NCI-H82 treated with DMSO at 0.1 percent for 48 hours (cell line): ENCODE data around the gene EYA4.

ENCODE experiments used
- DNase-seq: peaks from one replicate; lab custom pipeline; 2025; ENCODE audit not compliant: unreplicated experiment; lab: John Stamatoyannopoulos, UW

The EYA4 gene

GRCh38 chr6:133241086-133241900 lies at the start of gene EYA4:
EYA4 (plus strand) TSS chr6:133241357; CDS start chr6:133274781, 33,424 bp downstream.
- no peak for DNase-seq

- no peak for DNase-seq
These were observed 47.8 kb upstream of the EYA4 start for GRCh38 chr6:133193396-133193795.

- no peak for DNase-seq
These were observed 42.4 kb upstream of the EYA4 start for GRCh38 chr6:133198725-133199124.

DNA sequence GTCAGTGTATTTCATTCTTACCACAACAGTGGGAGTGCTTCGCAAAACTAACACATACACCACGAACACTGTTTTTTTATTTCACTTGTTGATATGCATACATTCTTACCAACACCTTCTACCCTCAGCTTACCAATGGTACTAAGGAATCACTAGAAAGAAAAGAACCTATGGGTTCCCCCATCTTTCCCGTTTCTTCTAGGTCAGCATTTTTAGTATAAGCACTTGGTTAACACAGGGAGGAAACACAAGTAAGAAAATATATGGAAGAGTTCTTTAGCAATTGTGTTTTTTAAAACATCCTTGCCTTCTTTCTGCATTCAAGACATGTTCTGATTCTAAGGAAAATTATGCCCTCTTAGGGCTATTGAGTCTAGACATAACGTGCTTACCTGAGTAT lies 39.9 kb upstream of the EYA4 start:
- DNase-seq, result no peak

DNA sequence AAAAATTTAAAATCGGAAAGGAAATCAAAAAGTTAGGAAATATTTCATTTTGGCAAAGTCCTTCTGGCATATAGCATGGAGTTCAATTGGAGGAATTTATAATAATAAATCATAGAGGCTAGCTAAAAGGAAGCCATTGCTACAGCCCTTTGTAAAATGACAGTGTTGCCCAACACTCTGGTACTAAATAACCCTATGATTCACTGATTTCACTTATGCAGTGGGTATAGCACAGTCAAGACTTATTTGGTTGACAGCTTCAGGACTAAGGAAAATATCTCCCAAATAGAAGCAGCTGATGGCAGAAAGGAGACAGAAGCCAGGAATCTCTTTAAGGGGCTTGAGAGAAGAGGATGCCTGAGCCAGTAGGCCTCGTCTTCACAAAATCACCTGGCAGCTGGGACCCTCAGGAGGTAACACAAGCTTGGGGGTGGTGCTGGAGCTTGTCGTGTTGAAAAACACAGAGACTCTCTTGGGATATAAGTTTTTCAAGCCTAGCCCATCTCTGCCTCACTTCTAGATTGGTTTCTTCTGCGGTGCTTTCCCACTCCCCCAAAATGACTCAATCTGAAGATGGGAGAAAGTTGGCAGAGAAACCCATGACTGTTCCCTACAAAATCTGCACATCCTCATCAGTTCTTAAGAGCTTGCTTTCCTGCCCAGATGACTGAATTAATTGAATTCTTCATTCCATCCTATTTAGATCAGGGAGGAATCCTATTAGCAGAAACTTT lies 38.4 kb upstream of the EYA4 start:
- DNase-seq, result no peak

DNA sequence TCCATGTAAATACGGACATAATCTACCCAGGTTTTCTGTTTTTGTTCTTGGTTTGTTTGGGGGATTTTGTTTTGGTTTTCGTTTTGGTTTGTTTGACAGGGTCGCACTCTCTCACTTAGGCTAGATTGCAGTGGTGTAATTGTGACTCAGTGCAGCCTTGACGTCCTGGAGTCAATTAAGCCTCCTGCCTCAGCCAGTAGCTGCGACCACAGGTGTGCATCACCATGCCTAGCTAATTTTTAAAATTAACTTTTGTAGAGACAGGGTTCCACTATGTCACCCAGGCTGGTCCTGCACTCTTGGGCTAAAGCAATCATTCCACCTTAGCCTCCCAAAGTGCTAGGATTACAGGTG lies 37.8 kb upstream of the EYA4 start:
- no peak for DNase-seq

- DNase-seq, result no peak
These were observed 35.9 kb upstream of the EYA4 start for GRCh38 chr6:133205304-133205703.

- DNase-seq, result no peak
These were observed 34.2 kb upstream of the EYA4 start for GRCh38 chr6:133206942-133207341.

DNA sequence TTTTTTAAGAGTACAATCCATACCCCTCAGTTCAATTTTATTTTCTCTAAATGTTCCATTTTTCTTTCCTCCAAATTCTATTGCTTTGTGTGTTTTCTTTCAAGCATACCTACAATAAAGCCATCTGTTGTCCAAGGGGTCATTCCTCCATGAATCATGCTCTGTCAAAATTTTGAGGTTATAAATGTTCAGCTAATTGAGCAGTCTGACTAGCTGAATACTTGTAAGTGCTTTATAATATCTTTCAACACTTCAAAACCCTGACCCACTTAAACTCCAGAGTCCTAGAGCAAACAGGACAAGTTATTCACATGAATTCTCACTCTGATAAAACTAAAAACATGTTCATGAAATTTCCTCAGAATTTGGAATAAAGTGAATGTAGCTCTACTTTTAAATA lies 33.4 kb upstream of the EYA4 start:
- DNase-seq, result no peak

GRCh38 chr6:133208183-133208755 lies 32.9 kb upstream of the EYA4 start:
- DNase-seq, result no peak

DNA sequence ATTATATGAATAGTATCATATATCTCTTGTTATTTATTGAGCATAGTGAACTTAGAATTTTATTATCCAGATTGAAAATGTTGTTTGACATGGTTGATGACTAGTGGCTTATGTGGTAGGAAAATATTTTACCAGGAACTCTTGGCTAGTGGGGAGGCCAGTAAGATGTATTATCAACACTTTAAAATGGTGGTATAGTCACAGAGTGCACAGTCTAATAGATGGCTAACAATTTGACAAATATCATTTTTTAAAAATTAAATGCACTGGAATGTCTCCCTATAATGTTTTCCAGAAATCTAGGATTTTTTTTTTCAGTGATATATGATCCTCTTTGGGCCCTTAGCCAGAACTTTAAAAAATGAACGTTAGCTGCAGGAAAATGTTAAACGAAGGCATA lies 26.9 kb upstream of the EYA4 start:
- DNase-seq, result no peak

GRCh38 chr6:133218852-133219251 lies 22.3 kb upstream of the EYA4 start:
- DNase-seq, result no peak

DNA sequence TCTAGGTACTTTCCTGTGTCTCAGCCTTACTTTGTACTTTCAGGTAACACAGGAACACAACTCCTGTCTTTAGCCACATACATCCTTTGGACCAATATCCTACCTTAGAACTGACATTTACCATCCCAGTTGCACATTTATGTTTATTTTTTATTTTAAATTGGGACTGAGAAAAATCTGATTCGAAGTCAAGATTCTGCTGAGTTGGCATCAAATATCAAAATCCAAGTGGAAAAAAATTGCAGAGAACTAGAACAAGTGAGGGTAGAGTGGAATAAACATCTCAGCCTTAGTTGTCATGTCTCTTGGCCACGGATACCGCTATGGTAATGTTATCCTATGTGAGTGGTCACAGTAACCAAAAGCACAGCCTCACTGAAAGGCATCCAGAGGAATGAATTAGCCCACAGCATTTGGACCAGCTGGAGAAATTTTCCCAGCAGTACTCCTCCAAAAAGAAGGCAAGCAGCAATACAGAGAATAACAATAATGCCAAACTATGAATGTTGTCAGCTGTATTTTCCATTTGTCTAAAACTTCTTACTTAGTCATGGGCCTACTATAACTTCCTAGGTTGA lies 17.6 kb upstream of the EYA4 start:
- DNase-seq, result no peak

DNA sequence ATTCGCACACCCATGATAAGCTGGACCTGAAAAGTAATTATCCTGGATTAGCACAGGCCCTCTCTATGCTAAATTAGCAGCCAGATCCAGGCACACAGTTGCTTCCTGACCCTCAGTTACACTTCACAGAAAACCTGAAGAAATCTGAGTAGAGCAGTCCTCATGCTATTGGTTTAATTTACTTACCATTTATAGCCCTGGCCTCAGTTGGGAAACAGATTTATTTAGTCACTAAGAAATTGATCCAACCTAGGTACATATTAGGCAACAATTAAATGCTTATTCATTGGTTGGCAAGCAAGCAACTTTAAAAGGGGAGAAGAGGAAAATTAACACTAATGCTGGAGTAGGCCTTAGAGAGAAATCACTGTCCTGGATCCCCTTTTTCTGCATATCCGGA lies 15.6 kb upstream of the EYA4 start:
- DNase-seq, result no peak

GRCh38 chr6:133227344-133227743 lies 13.8 kb upstream of the EYA4 start:
- DNase-seq, result no peak

DNA sequence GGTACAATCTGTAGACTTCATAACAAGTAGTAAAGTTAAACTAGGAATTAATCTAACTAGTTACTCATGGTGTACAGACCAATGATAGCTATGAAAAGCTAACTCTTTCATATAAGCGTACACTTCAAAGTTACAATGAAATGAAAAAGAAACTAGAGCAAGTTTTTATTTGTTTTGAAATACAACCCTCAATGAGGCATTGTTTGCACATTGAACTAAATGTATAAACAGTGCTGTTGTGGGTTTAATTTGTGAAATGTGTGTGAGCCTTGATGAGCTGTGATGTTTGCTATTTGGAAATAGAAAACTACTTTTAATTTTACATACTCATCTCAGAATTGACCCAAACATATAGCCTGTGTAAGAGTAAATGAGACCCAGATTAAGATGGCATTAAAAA lies 11.1 kb upstream of the EYA4 start:
- no peak for DNase-seq

GRCh38 chr6:133235221-133235620 lies 5.9 kb upstream of the EYA4 start:
- DNase-seq, result no peak

DNA sequence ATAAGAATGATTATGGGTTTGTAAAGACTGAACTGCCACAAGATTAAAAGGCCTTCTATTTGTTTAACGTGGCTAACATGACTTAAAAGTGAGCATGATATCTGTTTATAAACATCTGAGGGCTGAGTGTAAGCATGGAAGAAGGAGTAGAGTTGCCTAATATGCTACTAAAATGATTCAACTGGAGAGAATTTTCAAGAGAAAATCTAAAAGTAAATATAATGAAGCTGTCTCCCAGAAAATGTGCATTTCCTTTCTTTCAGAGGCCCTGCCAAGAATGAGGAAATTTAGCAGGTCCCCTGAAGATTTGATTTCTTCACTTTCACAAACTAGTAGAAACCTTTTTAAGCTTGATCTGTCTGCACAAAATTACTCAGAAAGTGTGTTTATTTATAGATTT lies 4.2 kb upstream of the EYA4 start:
- no peak for DNase-seq

DNA sequence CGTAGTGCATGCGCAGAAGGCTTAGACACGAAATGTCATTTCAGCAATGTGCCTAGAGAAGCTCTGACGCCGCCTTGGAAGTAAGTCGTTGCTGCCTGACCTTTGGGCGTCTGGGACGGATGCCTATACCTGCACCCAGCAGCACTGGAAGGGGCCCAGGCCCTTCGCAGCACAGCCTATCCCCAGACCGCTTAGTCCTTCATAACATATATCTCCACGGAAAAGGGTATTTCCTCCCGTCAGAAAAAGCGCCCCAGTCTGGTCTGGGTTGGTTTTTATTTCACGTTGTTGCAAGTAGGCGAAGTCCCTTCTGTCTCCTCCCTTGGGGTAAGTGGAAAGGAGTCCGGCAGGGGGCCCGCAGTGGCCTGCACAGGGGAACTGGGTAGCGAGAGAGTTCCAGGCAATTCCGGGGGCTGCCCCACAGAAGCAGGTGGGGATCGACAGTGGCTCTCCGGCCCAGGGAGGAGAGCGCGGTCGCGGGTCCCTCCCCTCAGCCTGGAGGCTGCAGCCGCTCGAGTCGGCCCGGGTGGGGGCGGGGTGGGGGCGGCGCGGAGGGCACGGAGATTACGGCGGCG lies 559 bp upstream of the EYA4 start:
- no peak for DNase-seq

GRCh38 chr6:133241901-133242636 lies 912 bp downstream of the EYA4 start:
- no peak for DNase-seq
